ENCODE data around the gene PCDH12. TPM values are rescaled to one million over a fixed set of nuclear protein-coding genes. Genes with fewer than 3 reads are reported as not detected.
A peak's percentile ranks its signal among the peaks of the same experiment; 100 is the strongest.

PCDH12 gene
- total and polyA plus RNA-seq, 10 of the 15 experiments (the other 5 are each of a cell fraction or from before 2014, with no cell fraction given), result 0.01 to 0.14 (median 0.06) TPM; not detected in 4

DNA sequence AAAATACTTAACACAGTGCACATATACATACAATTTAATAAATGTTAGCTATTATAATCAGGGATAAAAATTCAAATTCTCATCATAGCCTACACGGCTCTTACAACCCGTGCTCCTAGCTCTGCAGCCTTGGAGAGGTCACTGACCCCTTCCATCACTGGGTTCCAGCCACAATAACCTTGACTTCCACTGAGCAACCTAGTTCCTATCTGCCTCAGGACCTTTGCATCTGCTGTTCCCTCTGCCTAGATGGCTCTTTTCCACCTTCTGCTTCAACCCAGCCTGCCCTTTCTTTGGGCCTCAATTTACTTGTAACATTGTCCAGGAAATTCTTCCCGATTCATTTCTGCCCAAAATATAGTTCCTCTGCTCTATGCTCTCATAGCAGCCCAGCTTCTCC, 43.2 kb downstream of the PCDH12 start (continued):
- TF ChIP-seq EP300 (IDR thresholded peaks at IDR 0.05; ENCODE audit: borderline replicate concordance in 1 of 2, control insufficient read depth in 1 of 2, low read depth in 2 of 2, low read length in 2 of 2), result no peak
- TF ChIP-seq ZSCAN29 (IDR thresholded peaks at IDR 0.05), result no peak
- TF ChIP-seq, protein P1, sequence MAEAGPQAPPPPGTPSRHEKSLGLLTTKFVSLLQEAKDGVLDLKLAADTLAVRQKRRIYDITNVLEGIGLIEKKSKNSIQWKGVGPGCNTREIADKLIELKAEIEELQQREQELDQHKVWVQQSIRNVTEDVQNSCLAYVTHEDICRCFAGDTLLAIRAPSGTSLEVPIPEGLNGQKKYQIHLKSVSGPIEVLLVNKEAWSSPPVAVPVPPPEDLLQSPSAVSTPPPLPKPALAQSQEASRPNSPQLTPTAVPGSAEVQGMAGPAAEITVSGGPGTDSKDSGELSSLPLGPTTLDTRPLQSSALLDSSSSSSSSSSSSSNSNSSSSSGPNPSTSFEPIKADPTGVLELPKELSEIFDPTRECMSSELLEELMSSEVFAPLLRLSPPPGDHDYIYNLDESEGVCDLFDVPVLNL (IDR thresholded peaks at IDR 0.05; ENCODE audit: low read depth, low read length), result no peak
- no peak for TF ChIP-seq MXI1 (IDR thresholded peaks at IDR 0.05; ENCODE audit: low read depth, low read length)

DNA sequence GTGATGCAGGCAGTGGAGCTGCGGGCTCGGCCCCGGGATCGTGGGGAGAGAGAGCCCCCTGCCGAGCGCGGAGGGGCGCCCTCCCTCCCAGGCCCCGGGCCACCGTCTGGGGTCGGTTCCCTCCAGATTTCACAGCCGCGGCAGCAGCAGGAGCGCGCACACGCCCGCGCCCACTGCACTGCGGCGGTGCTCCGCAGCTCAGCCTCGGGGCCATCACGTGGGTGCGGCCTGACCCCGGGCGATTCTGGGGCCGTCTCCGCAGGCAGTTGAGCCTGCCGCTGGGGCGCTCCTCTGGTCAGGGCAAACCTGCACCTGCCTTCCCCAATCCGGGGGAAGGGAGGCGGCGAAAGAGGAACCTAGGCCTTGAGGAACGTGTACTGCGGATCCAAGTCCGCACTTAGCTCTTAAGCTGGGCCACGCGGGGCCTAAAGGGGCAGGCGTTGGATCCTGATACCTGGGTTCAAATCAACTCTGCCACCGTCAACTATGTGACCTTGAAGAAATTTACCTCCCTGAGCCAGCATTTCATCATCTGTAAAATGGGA, 43.7 kb downstream of the PCDH12 start:
- intact Hi-C loops (cut with micrococcal nuclease; ENCODE audit: unreplicated experiment), result no loop called here
- RAD21 ChIA-PET (ENCODE audit: unreplicated experiment), result interaction anchor here (1.2 to 1.8 kb wide), 3 partner anchors 9 to 229 kb away, joined by 3 to 4 read pairs (median 4); partner anchors contain the start of gene DELE1
- no TSS peak for BruUV-seq (replicated peaks)

More for the DNA sequence above, 43.7 kb downstream of the PCDH12 start:
- ChIA-PET CTCF (interaction anchor here (0.6 to 2.5 kb wide), 6 partner anchors 9 to 222 kb away, joined by 3 to 12 read pairs (median 5); partner anchors contain the start of genes DELE1 and RNF14), POLR2A (no interaction called here), SMC1A (ENCODE audit: uncharacterized antibody, unreplicated experiment) (interaction anchor here (0.6 to 1.9 kb wide), 3 partner anchors 9 to 47 kb away, joined by 3 to 7 read pairs (median 3); partner anchors contain the start of gene DELE1)
- Histone ChIP-seq H3K9ac (ENCODE audit: control insufficient read depth, insufficient read depth, low read length) (peak overlapping the region; percentile 43; the same call in 1 of the 2 replicates), H2AFZ (ENCODE audit: control insufficient read depth, low read depth, low read length) (peak overlapping the region; percentile 48), H4K20me1 (ENCODE audit: control insufficient read depth, insufficient read depth) (no peaks in the 10 kb centered on the region), H3K4me1 (ENCODE audit: control insufficient read depth, insufficient read depth, low read length) (peaks cover 23% of the 10 kb centered on the region), H3K9me3 (replicated peaks; ENCODE audit: control insufficient read depth, insufficient read depth, low read length) (no peaks in the 10 kb centered on the region; the same call in 2 of the 3 replicates), H3K36me3 (ENCODE audit: control insufficient read depth in 2 of 2, insufficient read depth in 2 of 2, low read length in 1 of 2) (no peaks in the 10 kb centered on the region), H3K4me3 (0 out of 2 replicates have a peak overlapping the region, but pooled peaks have one; percentile 23), H3K27ac (ENCODE audit: control insufficient read depth, insufficient read depth) (no peak overlapping the region), H3K27me3 (replicated peaks in 1 of 2; ENCODE audit: control insufficient read depth in 2 of 2, insufficient read depth in 2 of 2, low read length in 1 of 2) (peaks cover 0 to 4% of the 10 kb centered on the region in 2 experiments; a peak in 1 of 4 replicates), H3K79me2 (ENCODE audit: control insufficient read depth, insufficient read depth, low read length) (no peaks in the 10 kb centered on the region), H3K4me2 (ENCODE audit: control insufficient read depth, insufficient read depth) (peak overlapping the region; percentile 45)
- TF ChIP-seq, protein P2, sequence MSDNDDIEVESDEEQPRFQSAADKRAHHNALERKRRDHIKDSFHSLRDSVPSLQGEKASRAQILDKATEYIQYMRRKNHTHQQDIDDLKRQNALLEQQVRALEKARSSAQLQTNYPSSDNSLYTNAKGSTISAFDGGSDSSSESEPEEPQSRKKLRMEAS (IDR thresholded peaks at IDR 0.05; ENCODE audit: low read depth, low read length), result peak; percentile 23; the same call in 1 of the 2 replicates
- TF ChIP-seq, protein P3, sequence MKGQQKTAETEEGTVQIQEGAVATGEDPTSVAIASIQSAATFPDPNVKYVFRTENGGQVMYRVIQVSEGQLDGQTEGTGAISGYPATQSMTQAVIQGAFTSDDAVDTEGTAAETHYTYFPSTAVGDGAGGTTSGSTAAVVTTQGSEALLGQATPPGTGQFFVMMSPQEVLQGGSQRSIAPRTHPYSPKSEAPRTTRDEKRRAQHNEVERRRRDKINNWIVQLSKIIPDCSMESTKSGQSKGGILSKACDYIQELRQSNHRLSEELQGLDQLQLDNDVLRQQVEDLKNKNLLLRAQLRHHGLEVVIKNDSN (IDR thresholded peaks at IDR 0.05; ENCODE audit: borderline replicate concordance, extremely low read length, insufficient read depth, low read depth, low read length), result peak; percentile 83
- TF ChIP-seq ZNF274 (IDR thresholded peaks at IDR 0.05; ENCODE audit: insufficient read depth, insufficient read length) (no peak), MXI1 (IDR thresholded peaks at IDR 0.05; ENCODE audit: low read depth, low read length) (no peak), BHLHE40 (IDR thresholded peaks at IDR 0.05; ENCODE audit: borderline replicate concordance in 1 of 2, low read depth in 2 of 2, low read length in 1 of 2) (peak in 1 of 2 experiments; percentile 43; a peak in 1 of 4 replicates), HCFC1 (IDR thresholded peaks at IDR 0.05; ENCODE audit: low read length) (no peak), GATAD2B (conservative IDR thresholded peaks at IDR 0.05; ENCODE audit: low read depth) (0 out of 2 replicates have a peak, but pooled peaks have one; percentile 29)
- TF ChIP-seq, protein P4, sequence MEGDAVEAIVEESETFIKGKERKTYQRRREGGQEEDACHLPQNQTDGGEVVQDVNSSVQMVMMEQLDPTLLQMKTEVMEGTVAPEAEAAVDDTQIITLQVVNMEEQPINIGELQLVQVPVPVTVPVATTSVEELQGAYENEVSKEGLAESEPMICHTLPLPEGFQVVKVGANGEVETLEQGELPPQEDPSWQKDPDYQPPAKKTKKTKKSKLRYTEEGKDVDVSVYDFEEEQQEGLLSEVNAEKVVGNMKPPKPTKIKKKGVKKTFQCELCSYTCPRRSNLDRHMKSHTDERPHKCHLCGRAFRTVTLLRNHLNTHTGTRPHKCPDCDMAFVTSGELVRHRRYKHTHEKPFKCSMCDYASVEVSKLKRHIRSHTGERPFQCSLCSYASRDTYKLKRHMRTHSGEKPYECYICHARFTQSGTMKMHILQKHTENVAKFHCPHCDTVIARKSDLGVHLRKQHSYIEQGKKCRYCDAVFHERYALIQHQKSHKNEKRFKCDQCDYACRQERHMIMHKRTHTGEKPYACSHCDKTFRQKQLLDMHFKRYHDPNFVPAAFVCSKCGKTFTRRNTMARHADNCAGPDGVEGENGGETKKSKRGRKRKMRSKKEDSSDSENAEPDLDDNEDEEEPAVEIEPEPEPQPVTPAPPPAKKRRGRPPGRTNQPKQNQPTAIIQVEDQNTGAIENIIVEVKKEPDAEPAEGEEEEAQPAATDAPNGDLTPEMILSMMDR (IDR thresholded peaks at IDR 0.05 in 2 of 3, conservative IDR thresholded peaks at IDR 0.05 in 1 of 3; ENCODE audit: control insufficient read depth in 2 of 3, extremely low read depth in 1 of 3, insufficient read depth in 1 of 3, low read depth in 3 of 3, low read length in 3 of 3), result peak; percentile 26 to 40 (median 33); a peak in 4 of 6 replicates
- ATAC-seq, result peak; percentile 91
- FAIRE-seq, result no peak
- DNase-seq (ENCODE audit: low read depth, low spot score), result no peak
- 4% methylated on average over 37 of the region's 40 CpGs for WGBS (ENCODE audit: insufficient coverage, insufficient replicate concordance, low lambda C conversion rate, missing lambda C conversion rate)
- in situ Hi-C loops (cut with MboI), result no loop called here
